OCI-LY7 (cell line): Measurements from ENCODE around the gene PIK3R6. TPM values are rescaled to one million over a fixed set of nuclear protein-coding genes. Genes with fewer than 3 reads are reported as not detected.

Source experiments
- BruUV-seq: library from RNA; stranded (reverse); fragments of 400-500 nt; replicated peaks from 2 replicates; lab custom pipeline; 2021; lab: Mats Ljungman, UMichigan
- CTCF ChIA-PET: fragments of 300-600 bp; sonication (Branson Sonifier 250); formaldehyde crosslinking; loops from one replicate; lab custom pipeline; 2022; ENCODE audit warnings: antibody characterized with exemption; ENCODE audit not compliant: unreplicated experiment; lab: Charles Lee
- POLR2A ChIA-PET: fragments of 300-600 bp; sonication (Branson Sonifier 250); formaldehyde crosslinking; loops from one replicate; lab custom pipeline; 2022; ENCODE audit warnings: antibody characterized with exemption; lab: Charles Lee
- DNase-seq: peaks from one replicate; pipeline ENCODE4 v3.0.0-alpha.2; 2015; ENCODE audit warnings: low spot score
- H2AFZ ChIP-seq: fragments of 200-600 bp; sonication (generic), shearing (Covaris generic); 2 replicates; pipeline ENCODE4 v1.6.1; 2014; ENCODE audit warnings: mild to moderate bottlenecking, antibody characterized with exemption, low read length, moderate library complexity
- H3K27ac ChIP-seq: fragments of 200-600 bp; sonication (generic); 2 replicates; pipeline ENCODE4 v1.5.1; 2014; ENCODE audit warnings: mixed run types, low read depth, mild to moderate bottlenecking, moderate library complexity, low read length, inconsistent platforms; ENCODE audit not compliant: poor library complexity, severe bottlenecking
- H3K36me3 ChIP-seq: fragments of 200-600 bp; sonication (generic); 2 replicates; pipeline ENCODE4 v1.6.1; 2014; ENCODE audit warnings: mild to moderate bottlenecking, antibody characterized with exemption, low read length, moderate library complexity, mixed read lengths; ENCODE audit not compliant: insufficient read depth
- H3K4me1 ChIP-seq: fragments of 200-600 bp; sonication (generic); 2 replicates; pipeline ENCODE4 v1.5.1; 2014; ENCODE audit warnings: mild to moderate bottlenecking, low read length; ENCODE audit not compliant: insufficient read depth, poor library complexity, severe bottlenecking
- H3K4me2 ChIP-seq: fragments of 200-600 bp; sonication (generic); 2 replicates; pipeline ENCODE4 v1.6.1; 2014; ENCODE audit warnings: mild to moderate bottlenecking, low read length
- H3K4me3 ChIP-seq: fragments of 200-600 bp; sonication (generic); 2 replicates; pipeline ENCODE4 v1.5.1; 2014; ENCODE audit warnings: mild to moderate bottlenecking, low read depth, low read length; ENCODE audit not compliant: poor library complexity, severe bottlenecking
- H3K79me2 ChIP-seq: fragments of 200-600 bp; sonication (generic); 2 replicates; pipeline ENCODE4 v1.6.1; 2016; ENCODE audit warnings: low read depth, mild to moderate bottlenecking, low read length, moderate library complexity, mixed read lengths; ENCODE audit not compliant: insufficient read depth
- H3K9me2 ChIP-seq: fragments of 200-600 bp; sonication (generic); 2 replicates; pipeline ENCODE4 v1.6.1; 2016; ENCODE audit warnings: mild to moderate bottlenecking, low read length, mixed read lengths; ENCODE audit not compliant: insufficient read depth
- H3K9me3 ChIP-seq: fragments of 200-600 bp; sonication (generic); 2 replicates; pipeline ENCODE4 v1.6.1; 2014; ENCODE audit warnings: mild to moderate bottlenecking, mixed run types, low read length, mixed read lengths
- H4K20me1 ChIP-seq: fragments of 200-600 bp; sonication (generic); 2 replicates; pipeline ENCODE4 v1.6.1; 2014; ENCODE audit warnings: mild to moderate bottlenecking, antibody characterized with exemption, low read length, moderate library complexity, mixed read lengths; ENCODE audit not compliant: insufficient read depth
- EZH2phosphoT487 ChIP-seq: fragments of 200-600 bp; sonication (generic); IDR thresholded peaks from 2 replicates; pipeline ENCODE4 v1.6.1; 2018; ENCODE audit warnings: low read depth, borderline replicate concordance, mild to moderate bottlenecking, mixed run types, antibody characterized with exemption, low read length, moderate library complexity, mixed read lengths
- intact Hi-C: fragments of 100-400 bp; cut with micrococcal nuclease; formaldehyde crosslinking; loops from one replicate; pipeline ENCODE4 v1.10.0; 2022; ENCODE audit not compliant: unreplicated experiment
- total RNA-seq, 2 experiments: library from RNA; depleted of rRNA in 1 of 2; stranded (reverse); fragments of >200 nt in 1 of 2; shearing (Covaris generic) in 1 of 2; gene quantifications; 2 replicates each; pipeline ENCODE4 v1.2.3, GENCODE V29; 2014 to 2022
- TF ChIP-seq, protein P1 (sequence below): fragments of 200-600 bp; sonication (generic); conservative IDR thresholded peaks from 2 replicates; pipeline ENCODE4 v1.5.1; 2014; ENCODE audit warnings: mild to moderate bottlenecking, antibody characterized with exemption, low read length, moderate library complexity, mixed read lengths

Gene PIK3R6
- total RNA-seq, 2 experiments from 2014 or later, result not detected

DNA sequence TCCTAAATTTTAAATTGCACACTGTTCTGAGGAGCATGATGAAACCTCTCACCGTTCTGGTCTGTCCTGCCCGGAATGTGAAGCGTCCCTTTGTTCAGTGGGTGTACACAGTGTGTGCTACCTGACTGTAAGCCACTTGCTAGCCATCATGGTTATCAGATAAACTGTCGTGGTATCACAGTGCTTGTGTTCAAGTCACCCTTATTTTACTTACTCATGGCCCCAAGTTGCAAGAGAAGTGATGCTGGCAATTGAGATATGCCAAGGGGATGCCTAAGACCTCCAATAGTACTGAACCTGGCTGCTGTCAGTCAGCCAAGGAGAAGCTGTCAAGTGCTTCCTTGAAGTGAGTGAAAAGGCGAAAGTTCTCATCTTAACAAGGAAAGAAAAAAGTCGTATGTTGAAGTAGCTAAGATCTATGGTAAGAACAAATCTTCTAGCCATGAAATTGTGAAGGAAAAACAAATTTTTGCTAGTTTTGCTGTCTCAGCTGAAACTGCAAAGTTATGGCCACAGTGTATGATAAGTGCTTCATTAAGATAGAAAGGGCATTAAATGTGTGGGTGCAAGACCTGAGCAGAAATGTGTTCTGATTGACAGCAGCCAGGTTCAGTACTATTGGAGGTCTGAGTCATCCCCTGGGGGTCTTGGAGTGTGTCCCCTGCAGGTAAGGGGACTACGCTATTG, 5.8 kb downstream of the PIK3R6 start:
- Histone ChIP-seq H3K79me2 (no peaks in the 10 kb centered on the region), H3K4me1 (peaks cover 23% of the 10 kb centered on the region), H3K36me3 (no peaks in the 10 kb centered on the region), H3K4me3 (no peak overlapping the region), H4K20me1 (no peaks in the 10 kb centered on the region), H2AFZ (no peak overlapping the region), H3K9me3 (no peaks in the 10 kb centered on the region), H3K27ac (no peak overlapping the region), H3K9me2 (no peaks in the 10 kb centered on the region), H3K4me2 (no peak overlapping the region)
- ChIA-PET POLR2A (no interaction called here), CTCF (no interaction called here)
- TF ChIP-seq, protein P1, sequence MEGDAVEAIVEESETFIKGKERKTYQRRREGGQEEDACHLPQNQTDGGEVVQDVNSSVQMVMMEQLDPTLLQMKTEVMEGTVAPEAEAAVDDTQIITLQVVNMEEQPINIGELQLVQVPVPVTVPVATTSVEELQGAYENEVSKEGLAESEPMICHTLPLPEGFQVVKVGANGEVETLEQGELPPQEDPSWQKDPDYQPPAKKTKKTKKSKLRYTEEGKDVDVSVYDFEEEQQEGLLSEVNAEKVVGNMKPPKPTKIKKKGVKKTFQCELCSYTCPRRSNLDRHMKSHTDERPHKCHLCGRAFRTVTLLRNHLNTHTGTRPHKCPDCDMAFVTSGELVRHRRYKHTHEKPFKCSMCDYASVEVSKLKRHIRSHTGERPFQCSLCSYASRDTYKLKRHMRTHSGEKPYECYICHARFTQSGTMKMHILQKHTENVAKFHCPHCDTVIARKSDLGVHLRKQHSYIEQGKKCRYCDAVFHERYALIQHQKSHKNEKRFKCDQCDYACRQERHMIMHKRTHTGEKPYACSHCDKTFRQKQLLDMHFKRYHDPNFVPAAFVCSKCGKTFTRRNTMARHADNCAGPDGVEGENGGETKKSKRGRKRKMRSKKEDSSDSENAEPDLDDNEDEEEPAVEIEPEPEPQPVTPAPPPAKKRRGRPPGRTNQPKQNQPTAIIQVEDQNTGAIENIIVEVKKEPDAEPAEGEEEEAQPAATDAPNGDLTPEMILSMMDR, result no peak
- TF ChIP-seq EZH2phosphoT487, result no peak
- DNase-seq, result no peak
- intact Hi-C loops, result no loop called here
- BruUV-seq, result no TSS peak

DNA sequence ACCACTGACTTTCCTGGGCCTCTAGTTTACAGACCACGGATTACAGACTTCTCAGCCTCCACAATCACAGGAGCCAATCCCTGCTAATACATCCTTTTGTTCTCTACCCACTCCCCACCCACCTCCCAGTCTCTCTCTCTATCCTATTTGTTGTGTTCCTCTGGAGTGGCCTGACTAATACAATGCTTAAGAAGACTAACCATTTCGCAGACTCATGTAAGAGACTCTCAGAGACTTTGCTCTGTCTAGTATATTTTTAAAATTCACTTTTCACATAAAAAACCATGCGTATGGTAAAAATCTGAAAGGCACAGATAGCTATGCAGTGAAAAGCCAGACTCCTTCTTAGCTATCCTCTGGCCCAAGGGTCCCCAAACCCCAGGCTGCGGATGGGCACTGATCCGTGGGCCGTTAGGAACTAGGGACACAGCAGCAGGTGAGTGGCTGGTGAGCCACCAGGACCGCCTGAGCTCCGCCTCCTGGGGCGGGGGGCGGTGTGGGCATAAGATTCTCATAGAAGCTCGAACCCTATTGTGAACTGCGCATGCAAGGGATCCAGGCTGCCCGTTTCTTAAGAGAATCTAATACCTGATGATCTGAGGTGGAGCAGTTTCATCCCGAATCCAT, 7.6 kb downstream of the PIK3R6 start:
- no peak for DNase-seq
- no peaks in the 10 kb centered on the region for H3K36me3 ChIP-seq
- no peak overlapping the region for H3K4me2 ChIP-seq
- no peak overlapping the region for H2AFZ ChIP-seq
- H3K4me1 ChIP-seq, result peaks cover 36% of the 10 kb centered on the region
- no peaks in the 10 kb centered on the region for H4K20me1 ChIP-seq
- no TSS peak for BruUV-seq
- TF ChIP-seq, protein P1, result no peak
- no peak for TF ChIP-seq EZH2phosphoT487
- H3K79me2 ChIP-seq, result no peaks in the 10 kb centered on the region
- H3K27ac ChIP-seq, result no peak overlapping the region
- no peaks in the 10 kb centered on the region for H3K9me2 ChIP-seq
- no peaks in the 10 kb centered on the region for H3K9me3 ChIP-seq
- no peak overlapping the region for H3K4me3 ChIP-seq
- intact Hi-C loops, result no loop called here
- ChIA-PET CTCF (no interaction called here), POLR2A (no interaction called here)
